Amniotic stem cell (primary cell): ENCODE measurements around the gene PVALEF.
A peak's percentile ranks its signal among the peaks of the same experiment; 100 is the strongest.

Experiments used
- DNase-seq: peaks from one replicate; lab custom pipeline; 2025; lab: John Stamatoyannopoulos, UW

Gene PVALEF

DNA sequence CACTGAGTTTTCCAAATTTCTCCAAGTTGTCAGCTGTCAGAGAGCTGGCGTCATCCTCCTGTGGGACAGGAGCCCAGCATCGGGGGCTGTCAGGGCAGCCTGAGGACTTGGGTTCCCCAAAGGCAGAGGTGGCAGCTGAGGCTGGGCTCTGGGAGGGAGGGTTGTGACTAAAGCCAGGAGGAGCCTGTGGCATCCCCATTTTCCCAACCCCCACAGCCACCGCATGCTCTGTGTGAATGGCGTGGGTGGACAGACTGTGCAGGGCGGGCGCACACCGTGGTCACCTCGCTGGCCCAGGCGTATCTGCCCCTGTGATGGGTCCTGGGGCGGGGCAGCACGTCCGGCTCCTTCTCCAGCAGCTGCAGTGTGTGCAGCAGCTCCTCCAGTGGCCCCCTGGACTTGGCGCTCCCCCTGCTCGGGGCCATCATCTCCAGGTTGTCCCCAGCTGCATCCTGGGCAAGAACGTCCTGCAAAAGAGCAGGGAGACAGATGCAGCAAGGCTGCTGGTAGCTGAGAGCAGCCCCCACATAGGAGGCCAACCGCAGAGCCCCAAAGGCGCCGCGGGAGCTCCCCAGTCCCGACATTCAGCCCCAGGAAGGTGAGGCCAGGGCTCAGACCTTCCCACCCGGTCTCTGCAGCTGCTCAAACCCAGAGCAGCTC lies 32.7 kb downstream of the PVALEF start:
- no peak for DNase-seq

DNA sequence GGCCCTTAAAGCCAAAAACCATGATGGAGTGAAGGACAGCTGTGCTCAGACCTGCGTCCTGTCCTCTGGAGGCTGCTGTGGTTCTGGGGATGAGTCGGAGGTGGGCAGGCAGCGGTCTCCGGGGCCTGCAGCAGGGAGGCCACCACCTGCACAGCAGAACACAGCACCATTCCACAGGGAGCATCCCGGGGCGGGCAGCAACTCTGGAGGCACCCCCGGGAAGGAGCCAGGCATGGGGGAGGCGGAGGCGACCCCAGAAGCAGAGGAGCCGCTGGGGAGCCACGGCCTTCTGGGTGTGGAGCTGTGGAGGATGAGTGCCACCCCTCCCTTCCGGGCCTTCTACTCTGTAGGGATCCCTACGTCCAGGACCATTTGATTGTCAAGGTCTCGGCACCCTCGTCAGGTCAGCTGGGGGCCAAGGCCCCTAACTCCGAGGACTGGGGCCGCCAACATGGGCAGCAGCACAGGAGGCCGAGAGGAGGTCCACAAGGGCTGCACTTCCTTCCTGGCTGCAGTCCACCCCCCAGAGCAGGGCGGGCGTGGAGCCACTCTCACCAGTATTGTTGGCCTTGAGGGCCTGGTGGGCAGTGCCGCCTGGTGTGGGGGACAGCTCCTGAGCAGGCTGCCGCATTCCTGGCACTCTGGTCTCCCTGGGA lies 33.6 kb downstream of the PVALEF start:
- no peak for DNase-seq

DNA sequence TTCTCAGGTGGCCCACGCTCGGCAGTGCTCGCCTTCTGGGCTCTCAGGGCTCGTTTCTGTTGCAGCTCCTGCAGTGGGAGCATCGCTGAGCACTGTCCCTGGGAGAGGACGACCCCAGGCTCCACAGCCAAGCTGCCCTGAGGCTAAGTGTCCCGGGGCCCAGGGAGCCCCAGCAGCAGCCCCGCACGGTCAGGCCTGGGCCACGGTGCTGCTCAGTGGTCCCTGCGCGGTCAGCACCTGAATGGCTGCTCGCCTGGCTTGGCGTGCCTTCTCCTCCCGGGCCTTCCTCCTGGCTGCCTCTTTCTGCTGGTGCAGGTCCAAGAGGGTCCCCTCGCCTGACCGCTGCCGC lies 34.1 kb downstream of the PVALEF start:
- DNase-seq, result no peak

DNA sequence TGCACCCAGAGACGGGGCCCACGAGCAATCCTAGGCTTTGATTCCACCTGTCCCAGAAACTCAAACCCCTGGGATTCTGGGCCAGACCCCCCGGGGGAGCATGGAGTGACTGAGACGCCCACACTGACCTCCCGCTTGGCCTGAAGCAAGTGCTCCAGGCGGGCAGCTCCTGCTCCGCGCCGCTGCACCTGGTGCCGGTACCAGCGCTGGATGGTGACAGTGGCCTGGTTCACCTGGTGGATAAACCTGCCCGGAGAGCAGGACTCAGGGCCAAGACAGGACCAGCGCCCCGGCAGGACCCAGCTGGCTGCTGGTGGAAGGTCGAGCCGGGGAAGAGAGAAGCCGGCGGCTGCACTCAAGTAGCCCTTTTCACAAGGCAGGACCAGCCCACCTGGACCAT lies 34.9 kb downstream of the PVALEF start:
- DNase-seq, result no peak

DNA sequence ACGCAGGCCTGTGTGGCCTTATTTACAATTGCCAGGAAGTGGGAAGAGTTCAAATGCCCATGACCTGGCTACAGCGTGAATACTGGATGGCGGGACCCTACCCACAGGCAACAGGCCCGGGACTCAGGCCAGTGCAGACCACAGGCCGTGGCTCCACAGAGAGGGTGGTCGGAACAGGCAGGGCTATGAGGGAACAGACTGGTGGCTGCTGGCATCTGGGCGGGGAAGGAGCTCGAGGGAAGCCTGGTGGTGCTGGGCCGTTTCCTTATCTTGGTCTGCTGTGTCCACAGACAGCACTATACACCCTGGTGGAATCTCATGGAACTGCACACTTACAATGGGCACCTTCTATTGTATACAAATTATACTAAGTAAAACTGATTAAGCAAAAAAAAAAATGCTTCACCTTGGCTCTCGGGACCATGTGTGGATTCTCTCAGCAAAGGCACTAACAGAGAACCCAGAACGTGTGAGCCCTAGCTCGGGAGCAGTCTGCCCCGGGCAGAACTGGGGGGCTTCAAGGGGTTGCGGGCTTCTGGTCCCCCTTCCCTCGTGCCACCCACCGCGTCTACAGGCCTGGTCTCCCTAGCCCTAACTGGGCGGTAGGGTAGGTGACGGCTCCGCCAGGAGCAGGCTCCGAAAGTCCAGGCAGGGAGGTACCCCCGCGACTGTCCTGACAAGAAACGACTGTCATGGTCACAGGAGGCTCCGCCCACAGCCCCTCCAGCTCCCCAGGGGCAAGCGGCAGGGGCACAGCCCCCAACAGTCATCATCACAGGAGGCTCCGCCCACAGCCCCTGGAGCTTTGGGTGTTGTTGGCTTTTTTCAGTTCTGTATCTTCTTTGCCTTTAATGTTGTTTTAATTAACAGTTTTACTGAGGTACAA lies 35.6 kb downstream of the PVALEF start:
- peak; percentile 47 for DNase-seq

DNA sequence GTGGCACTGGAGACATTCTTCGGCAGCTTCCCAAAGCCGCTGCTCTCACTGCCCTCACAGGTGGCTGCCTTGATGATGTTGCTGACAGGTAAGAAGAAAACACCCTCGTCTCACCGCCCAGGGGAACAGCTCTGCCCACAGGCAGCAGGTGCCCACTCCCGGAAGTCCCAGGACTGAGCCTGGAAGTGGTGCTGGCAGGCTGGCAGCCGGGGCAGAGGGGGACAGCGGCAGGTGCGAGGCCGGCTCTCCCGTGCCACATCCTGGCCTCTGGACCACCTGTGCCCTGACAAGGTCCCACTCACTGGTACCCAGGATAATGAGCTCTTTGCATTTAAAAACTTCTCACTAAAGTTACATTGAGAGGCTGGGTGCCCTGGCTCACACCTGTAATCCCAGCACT lies 37.0 kb downstream of the PVALEF start:
- no peak for DNase-seq

DNA sequence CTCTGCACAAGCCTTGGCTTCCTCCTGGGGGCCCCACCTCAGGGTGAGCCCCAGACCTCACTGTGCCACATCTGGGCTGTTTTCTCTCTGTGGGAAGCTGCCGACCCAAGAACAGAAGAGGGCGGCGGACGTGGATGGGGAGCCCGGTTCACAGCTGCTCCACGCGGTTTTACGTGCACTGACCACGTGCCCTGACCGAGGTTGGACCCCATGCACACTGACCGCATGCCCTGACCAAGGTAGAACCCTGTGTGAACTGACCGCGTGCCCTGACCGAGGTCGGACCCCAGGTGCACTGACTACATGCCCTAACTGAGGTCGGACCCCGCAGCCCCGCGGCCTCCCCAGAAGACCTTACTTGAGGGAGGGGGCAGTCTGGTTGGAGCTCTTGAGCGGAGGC lies 37.8 kb downstream of the PVALEF start:
- no peak for DNase-seq

DNA sequence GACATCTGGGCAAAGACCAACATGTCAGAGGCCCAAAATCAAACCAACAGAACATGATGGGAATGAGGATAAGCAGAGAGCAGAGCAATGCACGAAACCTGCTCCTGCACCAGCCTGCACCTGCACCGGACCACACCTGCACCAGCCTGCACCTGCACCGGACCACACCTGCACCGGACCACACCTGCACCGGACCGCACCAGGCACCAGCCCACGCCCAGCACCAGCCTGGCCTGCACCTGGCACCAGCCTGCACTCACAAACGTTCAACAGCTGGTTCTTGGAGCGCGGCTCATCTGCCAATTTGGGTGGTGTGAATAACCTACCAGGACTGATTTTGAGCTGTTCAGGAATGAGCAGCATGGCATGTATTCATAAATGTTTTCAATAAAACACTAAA lies 39.3 kb downstream of the PVALEF start:
- no peak for DNase-seq

DNA sequence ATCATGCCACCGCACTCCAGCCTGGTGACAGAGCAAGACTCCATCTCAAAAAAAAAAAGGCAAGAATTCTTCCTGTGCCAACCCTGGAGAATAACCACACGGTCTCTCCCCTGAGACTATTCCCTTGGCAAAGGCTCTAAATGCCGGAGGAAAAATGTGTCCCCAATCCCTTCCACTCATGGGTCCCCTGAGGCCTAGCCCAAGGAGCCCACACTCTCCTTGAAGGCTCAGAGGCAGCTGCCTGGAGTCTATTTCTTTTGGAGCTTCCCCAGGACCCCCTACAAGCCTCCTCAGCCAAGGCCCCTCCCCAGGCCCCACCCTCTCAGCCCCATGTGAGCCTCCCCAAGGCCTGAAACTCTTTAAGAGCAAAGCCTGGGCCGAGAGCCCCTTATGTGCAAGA lies 40.9 kb downstream of the PVALEF start:
- no peak for DNase-seq

DNA sequence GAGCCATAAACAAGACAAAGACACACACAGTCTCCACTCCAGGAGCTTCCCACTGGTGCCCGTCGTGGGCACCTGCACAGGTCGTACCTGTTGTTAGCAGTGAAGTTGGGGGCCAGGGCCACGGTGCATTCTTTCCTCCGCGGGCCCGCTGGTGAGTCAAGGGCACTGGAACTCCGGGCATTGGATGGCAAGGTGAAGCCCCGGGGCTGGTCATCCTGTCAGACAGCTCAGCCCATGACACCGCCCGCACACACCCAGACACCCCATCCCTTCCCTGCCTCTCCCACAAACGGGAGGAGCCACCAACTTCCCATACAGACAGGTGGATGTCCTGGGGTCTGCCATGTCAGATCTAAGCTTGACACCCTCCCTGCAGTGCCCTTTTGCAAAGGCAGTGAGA lies 41.4 kb downstream of the PVALEF start:
- no peak for DNase-seq

DNA sequence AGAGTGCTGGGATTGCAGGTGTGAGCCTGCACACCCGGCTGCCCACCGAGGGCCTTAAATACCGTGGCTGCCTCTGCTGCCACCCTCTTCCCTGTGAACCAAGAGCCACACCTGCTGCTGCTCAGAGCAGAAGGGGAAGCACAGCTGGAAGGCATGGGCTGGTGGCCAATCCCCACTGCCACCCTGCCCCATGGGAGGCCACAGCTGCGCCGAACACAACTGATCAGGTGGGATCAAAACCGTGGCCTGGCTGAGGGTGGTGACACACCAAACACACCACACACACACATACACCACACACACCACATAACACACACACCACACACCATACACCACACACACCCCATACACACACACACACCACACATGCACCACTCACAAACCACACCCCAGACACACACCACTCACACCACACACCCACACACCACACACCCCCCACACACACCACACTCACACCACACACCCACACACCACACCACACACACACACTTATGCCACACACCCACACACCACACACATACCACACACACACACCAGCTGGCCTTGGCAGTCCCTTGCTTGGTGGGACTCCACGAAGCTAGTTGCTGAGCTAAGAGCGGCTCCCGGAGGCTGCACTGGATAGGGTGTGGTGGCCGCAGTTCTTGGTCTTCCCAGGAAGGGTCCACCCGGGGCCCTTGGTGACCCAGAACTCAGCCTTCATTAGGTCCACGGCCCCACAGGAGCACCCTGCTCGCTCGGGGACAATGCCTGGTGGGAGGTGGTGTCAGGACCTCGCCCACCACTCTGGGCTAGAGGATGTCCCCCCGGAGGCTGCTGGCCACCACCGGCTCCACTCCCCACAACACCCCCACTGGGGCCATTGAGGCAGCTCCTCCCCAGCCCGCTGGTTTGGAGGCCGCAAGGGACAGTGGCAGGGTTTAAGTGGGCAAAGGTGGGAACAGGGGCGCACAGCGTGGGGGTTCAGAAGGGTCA lies 42.6 kb downstream of the PVALEF start:
- no peak for DNase-seq

DNA sequence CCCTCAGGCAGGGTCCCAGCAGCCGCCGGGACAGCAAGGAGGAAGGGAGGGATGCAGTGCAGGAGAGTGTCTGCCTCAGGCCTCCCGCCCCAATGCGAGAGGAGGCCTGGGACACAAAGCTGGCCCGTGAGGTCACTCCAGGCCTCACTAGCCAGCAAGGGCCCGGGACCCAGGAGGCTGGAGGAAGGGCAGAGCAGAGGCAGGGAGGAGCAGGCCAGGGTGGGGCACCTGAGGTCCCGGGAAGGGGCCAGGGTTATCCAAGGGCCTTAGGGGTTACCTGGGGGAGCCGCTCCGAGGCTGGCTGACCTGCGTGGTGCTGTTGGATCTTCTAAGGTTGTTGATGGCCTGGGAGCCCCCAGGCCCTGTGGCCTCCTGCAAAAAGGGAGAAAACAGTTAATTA lies 43.3 kb downstream of the PVALEF start:
- no peak for DNase-seq

DNA sequence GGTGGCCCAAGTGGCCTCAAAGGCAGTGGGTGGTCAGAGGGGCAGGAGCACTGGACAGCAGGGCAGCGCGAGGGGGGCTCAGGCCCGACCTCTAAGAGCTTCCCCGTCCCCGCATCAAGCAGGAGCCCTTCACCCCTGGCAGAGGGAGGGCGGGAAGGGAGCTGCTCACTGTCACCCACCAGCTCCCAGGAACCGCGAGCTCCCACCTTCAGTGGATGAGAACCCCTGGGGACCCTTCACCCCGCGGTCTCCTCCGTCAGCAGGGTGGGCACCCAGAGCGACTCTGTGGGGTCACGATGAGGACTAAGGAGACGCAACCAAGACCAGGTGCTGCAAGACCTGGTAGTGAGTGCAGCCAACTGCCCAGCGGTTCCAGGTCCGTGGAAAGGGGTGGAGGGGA lies 43.8 kb downstream of the PVALEF start:
- DNase-seq, result no peak

DNA sequence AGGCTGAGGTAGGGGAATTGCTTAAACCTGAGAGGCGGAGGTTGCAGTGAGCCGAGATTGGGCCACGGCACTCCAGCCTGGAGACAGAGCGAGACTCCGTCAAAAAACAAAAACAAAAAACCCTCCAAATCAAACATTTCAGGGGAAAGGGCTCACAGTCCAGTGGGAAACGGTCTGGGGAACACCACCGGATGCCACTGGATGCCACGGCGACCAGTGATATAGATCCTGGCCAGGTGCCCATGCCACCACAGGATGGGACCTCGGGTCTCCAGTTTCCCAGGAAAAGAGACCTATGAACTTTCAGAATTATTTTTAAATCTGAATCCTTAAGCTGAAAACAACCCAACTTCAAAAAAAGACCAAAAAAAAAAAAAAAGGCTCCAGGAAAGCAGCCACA lies 45.2 kb downstream of the PVALEF start:
- DNase-seq, result no peak

DNA sequence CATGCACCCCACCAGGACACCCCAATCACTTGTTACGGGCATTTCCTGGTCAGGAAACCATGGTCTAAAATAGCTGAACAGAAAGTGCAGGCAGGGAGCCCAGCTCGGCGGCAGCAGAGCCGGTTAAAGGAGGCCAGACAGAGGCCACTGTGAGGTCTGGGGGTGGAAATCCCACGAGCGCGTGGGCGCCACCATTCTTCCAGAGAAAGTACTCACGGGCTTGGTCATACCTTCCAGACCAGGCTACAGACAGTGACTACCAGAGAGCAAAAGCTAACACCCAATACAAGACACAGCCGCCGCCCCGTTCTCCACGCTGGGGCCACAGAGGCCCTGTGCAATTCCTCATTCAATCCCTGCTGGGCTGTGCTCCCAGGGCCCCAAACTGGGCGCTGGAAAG lies 45.6 kb downstream of the PVALEF start:
- no peak for DNase-seq

DNA sequence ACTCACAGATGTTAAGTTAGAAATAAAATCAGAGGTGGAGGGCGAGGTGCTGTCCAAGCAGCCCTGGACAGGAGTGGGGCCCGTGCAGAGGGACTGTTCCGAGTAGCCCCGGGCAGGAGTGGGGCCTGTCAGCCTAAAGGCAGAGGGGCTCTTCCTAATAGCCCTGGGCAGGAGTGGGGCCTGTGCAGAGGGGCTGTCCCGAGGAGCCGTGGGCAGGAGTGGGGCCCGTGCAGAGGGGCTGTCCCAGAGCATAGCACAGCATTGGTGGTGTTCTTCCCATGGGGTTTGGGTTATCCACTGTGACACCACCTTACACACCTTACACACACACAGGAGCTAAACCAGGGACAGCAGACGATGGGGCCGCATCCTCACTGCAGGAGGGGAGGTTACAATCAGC lies 47.1 kb downstream of the PVALEF start:
- DNase-seq, result no peak

DNA sequence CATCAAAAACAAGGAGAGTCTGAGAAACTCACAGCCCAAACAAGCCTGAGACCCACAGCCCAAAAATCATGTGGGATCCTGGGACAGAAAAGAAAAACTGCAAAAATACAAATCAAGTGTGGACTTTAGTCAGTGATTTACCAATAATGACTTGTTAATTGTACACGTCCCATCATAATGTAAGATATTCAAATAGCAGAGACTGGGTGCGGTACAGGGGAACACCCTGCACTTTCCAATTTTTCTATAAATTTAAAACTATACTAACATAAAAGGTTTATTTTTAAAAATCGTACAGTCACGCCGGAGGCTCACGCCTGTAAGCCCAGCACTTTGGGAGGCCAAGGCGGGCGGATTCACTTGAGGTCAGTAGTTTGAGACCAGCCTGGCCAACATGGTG lies 48.7 kb downstream of the PVALEF start:
- no peak for DNase-seq

DNA sequence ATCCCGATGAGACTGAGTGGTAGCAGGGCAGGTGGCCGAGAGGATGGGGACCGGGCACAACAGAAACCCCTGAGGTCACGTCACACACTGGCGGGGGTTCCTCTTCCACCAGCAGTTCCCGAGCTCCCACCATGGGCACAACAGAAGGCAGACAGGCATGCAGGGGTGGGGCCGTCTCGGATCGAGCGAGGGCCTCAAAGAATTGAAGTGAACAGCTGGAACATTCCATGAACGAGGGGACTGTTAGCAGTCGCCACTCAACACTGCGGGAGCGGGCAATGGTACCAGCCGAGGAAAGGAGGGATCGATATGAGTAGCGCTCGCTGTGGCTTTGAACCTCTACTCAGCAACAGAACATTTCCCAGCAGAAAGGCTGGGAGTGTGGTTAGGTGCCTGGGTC lies 52.2 kb downstream of the PVALEF start:
- DNase-seq, result no peak

DNA sequence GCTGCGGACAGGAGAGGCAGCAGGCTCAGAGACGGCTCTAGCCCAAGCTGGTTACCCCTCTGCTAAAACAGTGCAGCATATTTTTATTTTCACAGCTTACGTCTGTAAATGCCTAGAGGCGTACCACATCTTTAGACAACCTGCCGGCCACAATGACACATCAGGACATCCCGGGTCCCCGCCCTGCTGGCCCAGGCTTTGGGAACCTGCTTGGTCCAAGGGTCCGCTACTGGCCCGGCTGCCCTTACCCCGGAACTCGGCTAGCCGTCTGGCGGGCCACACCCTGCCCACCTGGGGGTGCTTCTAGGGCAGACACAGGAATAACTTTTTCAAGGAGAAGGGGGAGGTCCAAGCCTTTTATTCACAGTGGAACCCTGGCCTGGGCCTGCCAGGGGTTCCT lies 53.2 kb downstream of the PVALEF start:
- no peak for DNase-seq

DNA sequence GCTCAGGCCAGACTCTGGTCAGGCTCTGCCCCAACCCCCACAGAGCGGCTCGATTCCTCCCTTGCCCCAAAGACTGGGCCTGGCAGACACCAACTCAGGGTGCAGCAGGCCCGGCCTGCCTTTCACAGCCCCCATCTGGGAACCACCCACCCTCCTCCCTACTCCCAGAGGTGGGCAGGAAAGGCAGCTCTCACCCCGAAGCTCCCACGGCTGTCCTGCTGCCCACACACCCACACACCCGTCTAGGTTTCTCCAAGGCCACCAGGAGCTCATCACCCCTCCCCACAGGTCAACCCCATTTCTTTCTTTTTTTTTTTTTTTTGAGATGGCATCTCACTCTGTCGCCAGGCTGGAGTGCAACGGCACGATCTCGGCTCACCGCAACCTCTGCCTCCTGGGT lies 53.7 kb downstream of the PVALEF start:
- DNase-seq, result no peak

DNA sequence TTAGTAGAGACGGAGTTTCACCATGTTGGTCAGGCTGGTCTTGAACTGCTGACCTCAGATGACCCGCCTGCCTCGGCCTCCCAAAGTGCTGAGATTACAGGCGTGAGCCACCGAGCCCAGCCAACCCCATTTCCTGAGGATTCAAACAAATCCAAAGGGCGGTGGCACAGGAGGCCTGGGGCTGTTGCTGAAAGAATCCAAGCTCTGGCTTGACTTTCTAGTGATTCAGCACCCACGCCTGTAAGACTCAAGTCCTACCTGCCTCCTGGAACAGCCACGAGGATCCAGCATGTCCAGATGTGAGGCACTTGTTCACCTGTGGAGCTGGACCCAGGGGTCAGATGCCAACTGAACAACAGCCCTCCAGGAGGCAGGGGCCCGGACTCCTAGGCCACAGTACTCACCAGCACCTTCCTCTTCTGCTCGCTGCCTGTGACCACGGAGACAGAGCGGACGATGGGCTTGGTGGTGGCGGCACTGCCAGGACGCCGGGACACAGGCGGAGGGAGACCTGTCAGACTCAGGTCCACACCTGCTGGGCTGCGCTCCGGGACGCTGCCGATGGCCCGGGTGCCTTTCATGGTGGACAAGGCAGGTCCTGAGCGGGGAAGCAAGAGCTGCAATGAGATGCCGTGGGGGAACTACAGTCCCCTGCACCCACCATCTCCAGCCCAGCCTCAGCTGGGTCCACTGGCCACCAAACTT lies 54.3 kb downstream of the PVALEF start:
- no peak for DNase-seq
